GM19328 (cell line): ENCODE results near the gene TMIE.

ENCODE experiments used
- ATAC-seq: cut with Tn5 transposase; IDR thresholded peaks from one replicate; pipeline ENCODE4 v1.9.1; 2021; ENCODE audit warnings: mild to moderate bottlenecking, moderate library complexity; ENCODE audit not compliant: unreplicated experiment

Gene TMIE

GRCh38 chr3:46668591-46668990, 32.6 kb upstream of the TMIE start:
- ATAC-seq, result no peak

DNA sequence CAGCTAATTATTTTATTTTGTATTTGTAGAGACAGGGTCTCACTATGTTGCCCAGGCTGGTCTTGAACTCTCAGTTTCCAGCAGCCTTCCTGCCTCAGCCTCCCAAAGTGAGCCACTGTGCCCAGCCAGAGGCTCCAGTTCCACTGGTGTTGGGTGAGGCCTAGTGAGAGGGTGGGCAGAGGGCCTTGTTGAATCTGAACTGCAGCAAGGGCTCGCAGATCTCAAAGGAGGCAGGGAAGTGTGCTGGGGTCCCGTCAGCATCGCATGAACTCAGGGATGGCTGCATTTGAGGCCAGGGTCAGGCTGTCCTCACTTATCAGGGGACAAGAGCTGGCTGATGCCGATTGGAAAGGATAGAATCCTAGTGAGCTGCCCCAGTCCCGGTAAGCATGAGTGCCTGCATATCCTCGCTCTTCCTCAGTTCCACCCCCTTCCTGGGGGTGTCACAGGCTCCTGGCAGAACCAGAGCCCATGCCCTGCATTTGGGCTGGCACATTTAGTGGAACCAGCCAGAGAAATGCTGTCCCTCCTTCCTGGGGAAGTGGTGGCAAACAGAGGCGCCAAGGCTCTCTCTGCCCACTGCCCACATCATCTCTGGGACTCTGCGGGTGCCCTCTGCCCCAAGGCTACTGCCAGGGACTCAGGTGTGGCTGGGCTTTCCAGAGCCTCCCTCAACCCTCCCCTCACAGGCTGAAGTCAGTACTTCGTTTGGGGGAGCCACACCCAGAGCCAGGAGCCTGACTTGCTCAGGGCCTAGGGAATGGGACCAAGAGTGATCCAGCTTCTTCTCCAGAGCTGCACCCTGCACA, 31.8 kb upstream of the TMIE start:
- ATAC-seq, result no peak

- ATAC-seq, result no peak
Measured at GRCh38 chr3:46670000-46670890, 30.9 kb upstream of the TMIE start.

DNA sequence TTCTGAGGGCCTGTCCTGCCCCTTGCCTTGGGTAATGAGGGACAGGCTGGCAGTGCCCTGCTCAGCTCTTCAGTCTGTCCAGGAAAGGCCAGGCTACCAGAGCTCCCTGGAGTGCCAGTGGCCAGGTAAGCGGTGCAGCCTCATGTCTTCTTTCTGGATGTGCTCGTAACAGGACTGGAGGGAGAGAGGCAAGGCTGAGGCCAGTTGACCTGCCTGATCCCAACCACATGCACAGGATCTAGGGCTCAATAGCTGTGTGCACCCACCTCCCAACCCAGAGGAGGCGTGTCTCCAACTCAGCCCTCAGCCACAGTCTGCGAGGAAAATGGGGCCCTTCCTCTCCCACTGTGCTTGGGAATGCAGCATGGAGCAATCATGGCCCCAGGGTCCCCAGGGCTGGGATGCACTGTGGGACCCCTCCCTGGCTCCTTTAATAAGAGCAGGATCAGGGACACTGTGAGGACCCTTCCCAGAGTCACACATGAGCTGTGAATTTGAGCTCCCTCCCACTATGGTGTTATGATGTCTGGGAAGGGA, 30.2 kb upstream of the TMIE start:
- no peak for ATAC-seq

DNA sequence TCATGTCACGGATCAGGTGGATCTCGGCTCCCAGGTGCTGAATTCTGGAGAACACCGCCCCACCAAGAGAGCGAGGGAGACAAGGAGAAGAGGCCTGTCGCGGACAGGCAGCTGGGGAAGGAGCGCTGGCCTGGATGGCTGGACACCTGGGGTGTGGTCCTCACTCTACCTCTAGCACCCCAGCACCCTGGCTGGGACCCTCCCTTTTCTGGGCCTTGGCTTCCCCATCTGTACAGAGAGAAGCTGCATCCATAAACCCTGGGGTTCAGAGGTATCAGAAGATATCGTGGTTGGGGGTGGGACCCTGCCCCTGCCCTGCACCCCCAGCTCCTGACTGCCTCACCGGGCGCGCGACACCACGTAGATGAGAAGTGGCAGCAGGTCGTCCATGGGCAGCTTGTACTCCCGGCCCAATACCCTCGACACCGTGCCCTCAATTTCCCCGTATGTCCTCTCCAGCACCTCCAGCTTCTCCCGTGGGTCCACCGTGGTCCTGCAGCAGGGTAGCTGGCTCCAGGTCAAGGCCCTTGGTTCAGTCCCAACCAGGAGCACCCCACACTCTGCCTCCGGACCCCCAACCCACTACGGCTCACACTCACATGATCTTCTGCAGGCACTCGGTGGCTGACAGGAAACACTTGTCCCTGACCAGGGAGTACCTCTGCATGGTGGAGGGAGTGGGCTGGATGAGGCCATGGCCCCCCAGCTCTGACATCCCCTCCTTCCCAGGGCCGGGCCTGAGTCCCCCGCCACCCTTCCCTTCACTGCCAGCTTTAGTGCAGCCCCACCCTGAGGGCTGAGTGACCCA, 29.4 kb upstream of the TMIE start:
- ATAC-seq, result no peak

DNA sequence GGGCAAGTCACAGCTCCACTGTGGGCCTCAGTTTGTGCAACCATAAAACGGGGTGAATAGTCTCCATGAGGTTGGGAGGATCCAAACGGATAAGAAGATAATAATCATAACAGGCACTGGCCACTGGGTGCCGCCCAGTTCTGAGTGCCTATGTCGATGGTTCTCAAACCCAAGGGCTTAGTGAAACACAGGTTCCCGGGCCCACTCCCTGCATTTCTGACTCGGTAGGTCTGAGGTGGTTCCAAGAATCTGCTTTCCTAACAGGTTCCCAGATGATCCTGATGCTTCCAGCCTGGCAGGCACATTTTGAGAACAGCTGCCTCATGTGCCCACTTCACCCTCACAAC, 28.9 kb upstream of the TMIE start:
- ATAC-seq, result no peak

DNA sequence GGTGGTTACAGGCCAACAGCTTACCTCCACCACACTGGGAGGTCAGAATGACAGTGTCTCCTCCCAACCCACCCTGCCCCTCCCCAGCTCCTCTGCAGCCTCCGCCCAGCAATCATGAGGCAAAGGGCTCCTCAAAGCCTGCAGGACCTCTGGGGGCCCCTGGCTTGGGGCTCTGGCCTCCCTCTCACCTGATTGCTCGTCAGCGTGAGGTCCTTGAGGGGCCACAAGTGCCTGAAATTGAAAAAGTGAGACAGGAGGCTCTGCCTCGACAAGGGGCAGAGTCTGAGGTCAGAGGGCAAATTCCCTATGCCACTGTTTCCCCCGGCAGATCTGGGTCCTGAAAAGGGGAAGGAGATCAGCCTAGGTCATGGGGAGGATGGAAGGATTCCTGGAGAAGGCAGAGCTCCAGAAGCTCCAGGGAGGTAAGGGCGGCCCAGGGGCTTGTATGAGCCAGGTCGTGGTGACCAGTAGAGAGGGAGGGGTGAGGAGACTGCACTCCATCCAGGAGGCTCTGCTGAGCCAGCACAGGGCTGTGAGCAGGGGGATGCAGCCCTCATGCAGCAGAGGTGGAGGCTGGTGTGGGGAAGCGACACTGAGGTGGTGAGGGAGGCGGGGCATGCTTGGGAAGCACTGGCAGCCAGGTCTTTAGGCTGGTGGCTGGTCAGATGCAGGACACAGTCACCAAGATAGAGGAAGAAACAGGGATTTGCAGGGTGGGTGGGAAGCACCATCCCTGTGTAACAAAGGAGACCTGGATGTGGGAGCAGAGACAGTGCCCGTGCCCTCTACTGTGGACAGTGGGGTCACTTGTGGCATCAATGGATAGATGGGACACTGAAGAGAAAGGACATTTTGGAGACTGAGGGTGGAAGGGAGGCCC, 27.8 kb upstream of the TMIE start:
- ATAC-seq, result no peak

GRCh38 chr3:46674031-46674845, 27.0 kb upstream of the TMIE start:
- ATAC-seq, result no peak

DNA sequence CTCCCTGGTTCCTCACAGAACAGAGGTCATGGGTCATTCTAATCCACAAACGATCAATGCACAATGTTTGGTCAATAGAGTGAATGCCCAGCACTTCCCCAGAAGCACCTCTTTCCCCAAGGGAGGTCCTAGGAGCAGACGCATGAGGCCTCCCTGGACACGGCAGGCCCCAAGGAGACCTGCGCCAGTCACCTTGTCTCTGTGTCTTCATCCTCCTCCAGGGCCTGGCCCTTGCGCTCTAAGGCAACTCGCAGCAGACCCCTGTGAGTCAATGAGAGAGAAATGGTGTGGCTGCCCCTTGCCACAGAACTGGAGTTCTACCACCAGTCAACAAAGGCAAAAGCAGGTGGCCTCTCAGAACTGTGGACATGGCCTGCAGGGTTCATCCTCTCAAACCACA, 25.8 kb upstream of the TMIE start:
- ATAC-seq, result no peak

GRCh38 chr3:46675843-46676567, 25.2 kb upstream of the TMIE start:
- ATAC-seq, result no peak

GRCh38 chr3:46676601-46677410, 24.4 kb upstream of the TMIE start:
- ATAC-seq, result no peak

DNA sequence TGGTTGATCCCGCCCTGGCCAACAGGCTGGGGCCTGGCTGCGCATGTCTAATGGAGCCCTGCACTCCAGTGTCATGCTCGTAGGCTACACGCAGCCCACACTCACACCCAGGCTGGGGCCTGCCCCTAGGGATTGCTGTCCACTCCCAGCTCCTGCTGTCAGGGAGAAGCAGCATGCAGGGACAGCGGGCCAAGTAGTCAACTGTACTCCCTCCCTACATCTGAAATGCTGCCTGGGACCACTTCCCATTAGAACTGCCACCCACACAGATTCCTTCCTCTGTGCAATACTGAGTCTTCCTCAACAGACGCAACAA, 23.8 kb upstream of the TMIE start:
- no peak for ATAC-seq

GRCh38 chr3:46678280-46678679, 22.9 kb upstream of the TMIE start:
- ATAC-seq, result no peak

DNA sequence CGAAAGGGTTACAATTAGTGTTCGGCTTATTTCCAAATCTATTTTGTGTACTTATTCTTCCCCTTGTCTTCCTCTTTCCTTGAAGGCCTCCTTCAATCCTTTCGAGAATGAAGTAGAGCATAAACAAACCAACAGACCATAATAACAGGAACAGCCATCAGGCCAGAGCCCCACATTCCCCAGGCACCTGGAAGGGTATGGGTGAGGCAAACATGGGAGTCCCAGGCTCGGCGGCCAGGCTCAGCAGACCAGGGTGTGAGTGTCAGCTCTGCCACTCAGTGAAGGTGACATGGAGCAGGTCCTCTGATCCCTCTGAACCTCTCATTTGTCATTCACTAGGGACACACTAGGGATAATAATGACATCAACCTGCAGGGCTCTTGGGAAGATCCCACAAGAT, 21.5 kb upstream of the TMIE start:
- ATAC-seq, result no peak

GRCh38 chr3:46680298-46680826, 20.8 kb upstream of the TMIE start:
- ATAC-seq, result no peak

DNA sequence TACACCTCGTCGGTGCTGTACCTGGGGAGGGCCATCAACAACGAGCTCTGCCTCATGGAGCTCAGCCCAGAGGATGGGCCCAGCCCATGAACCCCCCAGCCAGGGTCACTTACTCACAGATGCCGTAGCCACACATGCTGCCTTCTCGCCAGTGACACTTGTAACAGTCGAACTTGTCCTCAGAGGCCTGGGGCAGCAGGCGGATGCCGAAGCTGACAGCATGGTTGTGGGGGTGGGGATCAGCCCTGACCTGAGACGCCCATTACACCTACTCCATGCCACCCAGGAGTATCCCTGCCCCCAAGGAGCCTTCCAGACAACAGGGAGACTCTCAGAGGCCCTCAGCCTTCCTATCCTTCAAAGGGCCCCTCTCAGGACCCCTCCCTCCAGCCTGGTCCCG, 19.8 kb upstream of the TMIE start:
- no peak for ATAC-seq

DNA sequence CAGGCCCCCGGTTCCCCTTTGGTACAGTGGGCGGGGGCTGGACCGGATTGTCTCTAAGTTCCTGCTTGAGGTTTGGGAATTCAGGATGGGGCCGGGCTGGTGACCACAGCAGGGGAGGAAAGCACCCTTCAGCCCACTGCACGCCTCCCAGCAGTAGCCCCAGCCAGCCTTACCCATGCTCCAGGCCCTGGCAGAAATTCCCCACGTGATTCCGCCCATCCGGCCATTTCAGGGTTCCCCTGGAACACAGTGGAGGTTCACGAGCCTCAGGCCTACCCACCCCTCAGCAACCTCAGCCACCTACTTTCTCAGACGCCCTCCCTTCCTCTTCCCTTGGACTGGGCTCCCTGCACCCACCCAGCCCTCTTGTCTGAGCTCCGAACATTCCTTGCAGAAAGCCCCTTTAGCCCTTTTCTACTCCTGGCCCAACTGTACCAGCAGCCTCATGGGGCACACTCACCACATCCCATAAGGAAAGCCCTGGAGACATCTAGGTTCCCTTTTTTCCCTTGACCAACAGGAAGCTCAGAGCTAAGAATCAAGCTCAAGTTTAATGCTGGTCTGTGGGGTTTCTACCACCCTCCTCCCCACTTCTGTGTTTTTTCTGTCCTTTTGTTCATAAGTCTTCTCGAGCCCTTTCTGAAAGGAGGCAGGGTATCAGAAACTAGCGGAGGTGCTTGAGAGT, 19.2 kb upstream of the TMIE start:
- ATAC-seq, result no peak
